ENCODE results near the gene CTXND1.

Gene CTXND1

DNA sequence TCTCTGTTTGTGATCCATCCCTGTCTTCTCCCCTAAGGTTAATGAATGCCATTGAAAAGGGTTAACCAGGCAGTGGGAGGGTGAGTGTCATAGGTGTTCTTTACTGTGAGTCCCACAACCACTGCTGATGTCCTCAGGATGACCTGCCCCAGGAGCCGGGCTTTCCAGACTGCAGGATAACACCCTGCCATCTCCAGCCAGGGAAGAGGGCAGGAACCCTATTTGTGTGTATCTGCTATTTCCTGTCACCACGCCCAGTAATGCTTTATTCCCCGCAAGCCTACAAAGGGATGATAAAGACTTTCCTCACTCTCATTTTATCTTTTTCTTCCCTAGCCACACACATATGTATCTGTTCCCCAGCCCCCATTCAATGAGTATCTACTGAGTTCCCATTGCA is 15.6 kb upstream of the CTXND1 start:
- Histone ChIP-seq H3K4me1 (ENCODE audit: low read length) (peaks cover 30% of the 10 kb centered on the region), H3K79me2 (ENCODE audit: low read length) (no peaks in the 10 kb centered on the region), H4K20me1 (ENCODE audit: insufficient read depth, low read length) (peaks cover 15% of the 10 kb centered on the region), H3K4me3 (ENCODE audit: low read length) (no peak overlapping the region), H2AFZ (ENCODE audit: low read depth, low read length) (no peak overlapping the region), H3K9me3 (ENCODE audit: insufficient read depth, low read length) (no peaks in the 10 kb centered on the region), H3K4me2 (ENCODE audit: low read length) (no peak overlapping the region), H3K27me3 (ENCODE audit: low read depth, low read length) (peaks cover 87% of the 10 kb centered on the region), H3K27ac (ENCODE audit: low read length) (no peak overlapping the region), H3K36me3 (replicated peaks; ENCODE audit: low read depth, low read length) (no peaks in the 10 kb centered on the region), H3K9ac (ENCODE audit: low read length) (no peak overlapping the region)
- TF ChIP-seq, protein P1, sequence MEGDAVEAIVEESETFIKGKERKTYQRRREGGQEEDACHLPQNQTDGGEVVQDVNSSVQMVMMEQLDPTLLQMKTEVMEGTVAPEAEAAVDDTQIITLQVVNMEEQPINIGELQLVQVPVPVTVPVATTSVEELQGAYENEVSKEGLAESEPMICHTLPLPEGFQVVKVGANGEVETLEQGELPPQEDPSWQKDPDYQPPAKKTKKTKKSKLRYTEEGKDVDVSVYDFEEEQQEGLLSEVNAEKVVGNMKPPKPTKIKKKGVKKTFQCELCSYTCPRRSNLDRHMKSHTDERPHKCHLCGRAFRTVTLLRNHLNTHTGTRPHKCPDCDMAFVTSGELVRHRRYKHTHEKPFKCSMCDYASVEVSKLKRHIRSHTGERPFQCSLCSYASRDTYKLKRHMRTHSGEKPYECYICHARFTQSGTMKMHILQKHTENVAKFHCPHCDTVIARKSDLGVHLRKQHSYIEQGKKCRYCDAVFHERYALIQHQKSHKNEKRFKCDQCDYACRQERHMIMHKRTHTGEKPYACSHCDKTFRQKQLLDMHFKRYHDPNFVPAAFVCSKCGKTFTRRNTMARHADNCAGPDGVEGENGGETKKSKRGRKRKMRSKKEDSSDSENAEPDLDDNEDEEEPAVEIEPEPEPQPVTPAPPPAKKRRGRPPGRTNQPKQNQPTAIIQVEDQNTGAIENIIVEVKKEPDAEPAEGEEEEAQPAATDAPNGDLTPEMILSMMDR (IDR thresholded peaks at IDR 0.05; ENCODE audit: low read depth, low read length), result no peak
- TF ChIP-seq EZH2phosphoT487 (IDR thresholded peaks at IDR 0.05; ENCODE audit: low read depth), result no peak

DNA sequence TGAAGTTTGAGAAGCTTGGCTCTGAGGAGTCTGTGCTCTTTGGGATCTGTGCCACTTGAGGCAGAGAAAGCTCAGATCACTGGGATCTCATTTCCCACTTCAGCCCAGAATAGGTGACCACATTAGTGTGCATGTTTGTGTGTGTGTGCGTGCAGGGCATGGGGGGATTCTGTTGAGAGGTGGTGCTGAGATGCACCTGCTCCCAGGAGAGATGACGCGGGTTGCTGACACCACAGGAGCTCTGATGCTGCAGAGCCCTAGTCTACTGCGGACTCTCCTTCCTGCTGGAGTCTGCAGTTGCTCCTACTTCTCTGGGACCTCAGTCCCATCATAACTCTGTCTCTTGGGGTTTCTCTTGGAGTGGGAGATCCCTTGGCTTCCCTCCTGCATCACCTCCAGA is 14.7 kb upstream of the CTXND1 start:
- no peak for TF ChIP-seq EZH2phosphoT487 (IDR thresholded peaks at IDR 0.05; ENCODE audit: low read depth)
- TF ChIP-seq, protein P1 (IDR thresholded peaks at IDR 0.05; ENCODE audit: low read depth, low read length), result no peak
- H3K9me3 ChIP-seq (ENCODE audit: insufficient read depth, low read length), result no peaks in the 10 kb centered on the region
- H2AFZ ChIP-seq (ENCODE audit: low read depth, low read length), result no peak overlapping the region
- H4K20me1 ChIP-seq (ENCODE audit: insufficient read depth, low read length), result peaks cover 15% of the 10 kb centered on the region
- H3K4me3 ChIP-seq (ENCODE audit: low read length), result no peak overlapping the region
- peaks cover 26% of the 10 kb centered on the region for H3K4me1 ChIP-seq (ENCODE audit: low read length)
- H3K36me3 ChIP-seq (replicated peaks; ENCODE audit: low read depth, low read length), result no peaks in the 10 kb centered on the region
- H3K79me2 ChIP-seq (ENCODE audit: low read length), result no peaks in the 10 kb centered on the region
- H3K27ac ChIP-seq (ENCODE audit: low read length), result no peak overlapping the region
- H3K4me2 ChIP-seq (ENCODE audit: low read length), result peak overlapping the region; percentile 57
- H3K9ac ChIP-seq (ENCODE audit: low read length), result no peak overlapping the region
- peaks cover 90% of the 10 kb centered on the region for H3K27me3 ChIP-seq (ENCODE audit: low read depth, low read length)

DNA sequence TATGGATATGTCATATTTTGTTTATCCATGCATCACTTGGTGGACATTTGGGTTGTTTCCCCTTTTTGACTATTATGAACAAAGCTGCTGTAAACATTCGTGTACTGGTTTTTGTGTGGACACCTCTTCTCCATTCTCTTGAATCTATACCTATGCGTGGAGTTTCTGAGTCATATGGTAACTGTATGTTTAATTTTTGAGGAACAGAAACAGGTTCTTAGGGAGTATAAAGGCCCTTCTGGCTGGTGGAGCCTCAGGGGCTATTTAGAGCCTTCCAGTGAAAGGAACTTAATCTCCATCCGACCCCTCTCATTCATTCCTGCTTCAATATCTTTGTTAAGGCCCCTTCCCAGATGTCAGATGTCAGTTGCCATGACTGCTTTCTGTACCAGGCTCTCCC is 14.1 kb upstream of the CTXND1 start:
- Histone ChIP-seq H3K9ac (ENCODE audit: low read length) (no peak overlapping the region), H3K4me2 (ENCODE audit: low read length) (peak overlapping the region; percentile 57), H3K36me3 (replicated peaks; ENCODE audit: low read depth, low read length) (no peaks in the 10 kb centered on the region), H3K27me3 (ENCODE audit: low read depth, low read length) (peaks cover 90% of the 10 kb centered on the region), H3K9me3 (ENCODE audit: insufficient read depth, low read length) (no peaks in the 10 kb centered on the region), H3K4me3 (ENCODE audit: low read length) (no peak overlapping the region), H3K4me1 (ENCODE audit: low read length) (peaks cover 26% of the 10 kb centered on the region), H4K20me1 (ENCODE audit: insufficient read depth, low read length) (peaks cover 15% of the 10 kb centered on the region), H3K27ac (ENCODE audit: low read length) (no peak overlapping the region), H3K79me2 (ENCODE audit: low read length) (no peaks in the 10 kb centered on the region), H2AFZ (ENCODE audit: low read depth, low read length) (no peak overlapping the region)
- no peak for TF ChIP-seq EZH2phosphoT487 (IDR thresholded peaks at IDR 0.05; ENCODE audit: low read depth)
- TF ChIP-seq, protein P1 (IDR thresholded peaks at IDR 0.05; ENCODE audit: low read depth, low read length), result no peak

DNA sequence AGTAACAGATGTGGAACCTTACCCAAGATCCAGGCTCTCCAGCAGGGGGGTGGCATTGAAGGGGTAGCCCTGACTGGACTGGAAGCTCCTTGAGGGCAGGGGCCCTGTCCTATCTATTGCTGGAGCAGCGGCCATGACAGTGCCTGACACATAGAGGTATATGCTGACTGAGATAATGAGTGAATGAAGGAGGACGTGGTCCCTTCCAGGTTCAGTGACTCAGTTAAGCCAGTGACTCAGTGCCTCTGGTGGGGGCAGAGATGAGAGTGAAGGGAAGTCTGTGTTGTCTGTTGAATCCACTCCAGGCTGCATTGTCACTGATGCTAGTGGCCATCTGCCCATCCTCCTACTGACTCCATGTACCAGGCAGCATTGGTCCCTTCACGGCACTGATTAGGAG is 13.0 kb upstream of the CTXND1 start:
- H2AFZ ChIP-seq (ENCODE audit: low read depth, low read length), result no peak overlapping the region
- peaks cover 15% of the 10 kb centered on the region for H4K20me1 ChIP-seq (ENCODE audit: insufficient read depth, low read length)
- no peak overlapping the region for H3K9ac ChIP-seq (ENCODE audit: low read length)
- peaks cover 26% of the 10 kb centered on the region for H3K4me1 ChIP-seq (ENCODE audit: low read length)
- TF ChIP-seq, protein P1 (IDR thresholded peaks at IDR 0.05; ENCODE audit: low read depth, low read length), result no peak
- no peak for TF ChIP-seq EZH2phosphoT487 (IDR thresholded peaks at IDR 0.05; ENCODE audit: low read depth)
- peaks cover 90% of the 10 kb centered on the region for H3K27me3 ChIP-seq (ENCODE audit: low read depth, low read length)
- no peaks in the 10 kb centered on the region for H3K9me3 ChIP-seq (ENCODE audit: insufficient read depth, low read length)
- H3K4me2 ChIP-seq (ENCODE audit: low read length), result no peak overlapping the region
- H3K36me3 ChIP-seq (replicated peaks; ENCODE audit: low read depth, low read length), result no peaks in the 10 kb centered on the region
- no peaks in the 10 kb centered on the region for H3K79me2 ChIP-seq (ENCODE audit: low read length)
- no peak overlapping the region for H3K27ac ChIP-seq (ENCODE audit: low read length)
- no peak overlapping the region for H3K4me3 ChIP-seq (ENCODE audit: low read length)
